WI38 (cell line): ENCODE results near the gene TMEM132D.

ENCODE experiments used
- H3K4me3 ChIP-seq: 2 replicates; pipeline ENCODE4 v1.5.1; 2011; ENCODE audit warnings: low read depth, mild to moderate bottlenecking, control low read depth, low read length
- CTCF ChIP-seq: IDR thresholded peaks from 2 replicates; pipeline ENCODE4 v1.5.1; 2012; ENCODE audit warnings: low read depth, mild to moderate bottlenecking, control low read depth, low read length

TMEM132D gene

DNA sequence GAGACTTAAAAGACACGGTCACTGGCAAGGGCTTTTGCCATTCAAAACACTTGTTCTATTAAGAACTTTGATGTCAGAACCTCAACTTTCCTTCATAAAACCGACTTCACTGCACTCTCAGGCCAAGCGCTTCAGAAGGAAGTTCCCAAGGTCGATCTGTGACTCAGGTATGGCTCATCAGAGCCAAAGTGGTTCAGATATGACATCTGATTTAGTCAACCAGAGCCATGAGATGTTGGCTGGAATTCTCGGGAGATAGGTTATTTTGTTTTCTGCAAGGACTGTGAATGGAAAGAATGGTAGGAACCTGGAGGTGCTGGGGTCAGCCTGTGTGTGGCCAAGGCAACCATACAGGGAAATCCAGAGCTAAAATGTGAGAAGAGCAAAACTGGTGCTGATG lies 604.9 kb downstream of the TMEM132D start:
- H3K4me3 ChIP-seq = no peak overlapping the region
- TF ChIP-seq CTCF = no peak

GRCh38 chr12:129296671-129297070 lies 607.2 kb downstream of the TMEM132D start:
- H3K4me3 ChIP-seq = no peak overlapping the region
- no peak for TF ChIP-seq CTCF

- no peak for TF ChIP-seq CTCF
- H3K4me3 ChIP-seq = no peak overlapping the region
These were observed 609.0 kb downstream of the TMEM132D start for GRCh38 chr12:129294868-129295267.

DNA sequence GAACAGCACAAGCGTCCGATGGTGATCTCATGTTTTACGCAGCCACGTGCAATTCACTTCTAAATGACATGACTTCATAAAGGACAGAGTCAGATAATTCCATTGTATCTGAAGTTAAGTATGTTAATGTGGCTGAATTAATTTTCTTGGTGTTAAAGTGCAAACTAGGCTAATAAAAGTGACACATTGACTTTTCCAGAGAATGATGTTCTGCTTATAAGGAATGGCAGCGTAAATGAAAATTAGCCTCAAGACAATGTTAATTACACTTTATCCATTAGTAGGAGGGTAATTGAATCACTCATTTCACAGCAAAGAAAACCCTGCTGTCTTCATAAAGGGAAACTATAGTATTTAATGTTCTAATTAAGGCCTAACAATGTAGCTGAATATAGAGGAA lies 624.1 kb downstream of the TMEM132D start:
- no peak overlapping the region for H3K4me3 ChIP-seq
- TF ChIP-seq CTCF = no peak

DNA sequence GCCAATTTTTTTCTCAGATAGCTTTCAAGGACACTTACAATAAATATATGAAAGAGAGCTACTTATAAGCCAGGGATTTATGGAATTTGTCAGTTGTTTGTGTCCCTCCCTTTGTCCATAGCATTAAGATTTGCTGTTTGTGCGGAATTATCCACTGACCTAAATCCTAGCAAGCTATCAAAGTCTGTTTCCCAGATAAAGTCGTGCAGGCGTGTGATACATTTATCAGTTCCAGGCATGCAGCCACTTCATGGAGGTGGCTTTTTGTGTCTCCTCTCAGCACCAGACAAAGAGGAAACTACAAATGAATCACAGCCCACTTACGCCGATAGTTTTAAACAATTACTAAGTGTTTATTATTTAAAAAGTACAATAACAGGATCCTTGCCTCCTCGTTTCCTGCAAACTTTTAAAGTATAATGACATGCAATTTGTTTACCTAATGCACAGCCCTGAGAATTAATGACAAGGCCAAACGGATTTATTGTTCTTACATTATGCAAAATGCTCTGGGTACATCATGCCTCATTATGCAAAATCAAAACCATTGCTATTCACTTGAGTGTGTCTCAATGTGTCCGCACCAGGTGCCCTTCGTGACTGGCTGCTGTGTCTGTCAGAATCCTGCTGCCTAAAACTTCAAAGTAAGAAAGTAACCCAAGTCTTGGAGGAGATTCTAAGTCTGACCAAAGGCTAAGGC lies 627.3 kb downstream of the TMEM132D start:
- TF ChIP-seq CTCF = no peak
- no peak overlapping the region for H3K4me3 ChIP-seq

DNA sequence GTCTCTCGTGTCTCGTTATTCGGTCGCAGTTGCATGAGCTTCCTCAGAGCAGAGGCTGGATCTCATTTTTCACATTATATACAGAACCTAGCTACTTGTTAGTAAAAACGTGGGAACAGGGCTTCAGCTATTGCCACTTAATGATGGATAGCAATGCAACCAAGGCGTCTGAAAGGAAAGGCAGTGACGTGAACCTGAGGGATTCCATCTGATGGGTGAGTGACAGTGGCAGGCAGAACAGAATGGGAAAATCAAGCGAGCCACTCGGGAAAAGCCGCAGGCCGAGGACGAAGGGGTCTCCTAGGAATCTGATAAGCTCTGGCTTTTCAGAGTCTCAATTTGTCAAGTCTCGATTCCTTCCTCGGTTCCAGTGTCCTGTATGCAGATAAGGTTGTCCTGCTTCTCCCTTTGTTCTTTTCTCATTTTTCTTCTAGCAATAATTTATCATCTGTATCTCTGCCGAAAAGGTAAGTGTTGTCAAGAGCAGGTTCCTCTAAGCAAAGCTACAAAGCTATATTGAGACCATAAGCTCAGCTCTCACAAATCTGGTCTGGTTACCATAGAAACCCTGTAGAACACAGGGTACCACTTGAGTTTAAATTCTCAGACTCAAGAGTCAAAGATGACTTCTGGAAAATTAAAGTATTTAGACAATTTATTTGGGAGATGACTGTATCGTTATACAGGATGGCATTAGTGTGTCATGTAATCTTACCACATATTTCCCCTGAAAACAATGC lies 633.9 kb downstream of the TMEM132D start:
- TF ChIP-seq CTCF = no peak
- no peak overlapping the region for H3K4me3 ChIP-seq

- no peak overlapping the region for H3K4me3 ChIP-seq
- TF ChIP-seq CTCF = no peak
These were observed 645.0 kb downstream of the TMEM132D start for GRCh38 chr12:129258781-129259318.
